Measurements from ENCODE around the gene VAMP2.

DNA sequence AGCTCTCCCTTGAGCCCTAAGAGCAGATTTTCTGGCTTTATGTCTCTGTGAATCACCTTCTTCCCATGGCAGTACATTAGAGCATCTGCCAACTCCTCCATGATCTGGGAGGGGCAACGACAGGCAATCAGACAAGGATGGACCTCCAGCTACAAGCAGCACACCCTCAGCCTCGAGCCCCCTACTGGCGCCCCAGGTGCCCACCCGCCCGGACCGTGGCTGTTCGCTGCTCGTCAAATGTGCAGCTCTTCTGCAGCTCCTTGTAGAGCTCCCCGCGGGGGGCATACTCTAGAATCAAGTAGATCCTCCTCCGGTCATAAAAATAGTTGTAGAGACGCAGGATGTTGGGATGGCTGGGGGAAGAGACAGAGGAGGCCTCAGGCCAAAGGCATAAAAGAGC, 43.8 kb upstream of the VAMP2 start:
- TF ChIP-seq EP300 (IDR thresholded peaks at IDR 0.05; ENCODE audit: borderline replicate concordance) (no peak), YY1 (IDR thresholded peaks at IDR 0.05; ENCODE audit: low read depth) (no peak), CEBPB (IDR thresholded peaks at IDR 0.05) (no peak), EGR1 (IDR thresholded peaks at IDR 0.05) (no peak)
- TF ChIP-seq, protein P1, sequence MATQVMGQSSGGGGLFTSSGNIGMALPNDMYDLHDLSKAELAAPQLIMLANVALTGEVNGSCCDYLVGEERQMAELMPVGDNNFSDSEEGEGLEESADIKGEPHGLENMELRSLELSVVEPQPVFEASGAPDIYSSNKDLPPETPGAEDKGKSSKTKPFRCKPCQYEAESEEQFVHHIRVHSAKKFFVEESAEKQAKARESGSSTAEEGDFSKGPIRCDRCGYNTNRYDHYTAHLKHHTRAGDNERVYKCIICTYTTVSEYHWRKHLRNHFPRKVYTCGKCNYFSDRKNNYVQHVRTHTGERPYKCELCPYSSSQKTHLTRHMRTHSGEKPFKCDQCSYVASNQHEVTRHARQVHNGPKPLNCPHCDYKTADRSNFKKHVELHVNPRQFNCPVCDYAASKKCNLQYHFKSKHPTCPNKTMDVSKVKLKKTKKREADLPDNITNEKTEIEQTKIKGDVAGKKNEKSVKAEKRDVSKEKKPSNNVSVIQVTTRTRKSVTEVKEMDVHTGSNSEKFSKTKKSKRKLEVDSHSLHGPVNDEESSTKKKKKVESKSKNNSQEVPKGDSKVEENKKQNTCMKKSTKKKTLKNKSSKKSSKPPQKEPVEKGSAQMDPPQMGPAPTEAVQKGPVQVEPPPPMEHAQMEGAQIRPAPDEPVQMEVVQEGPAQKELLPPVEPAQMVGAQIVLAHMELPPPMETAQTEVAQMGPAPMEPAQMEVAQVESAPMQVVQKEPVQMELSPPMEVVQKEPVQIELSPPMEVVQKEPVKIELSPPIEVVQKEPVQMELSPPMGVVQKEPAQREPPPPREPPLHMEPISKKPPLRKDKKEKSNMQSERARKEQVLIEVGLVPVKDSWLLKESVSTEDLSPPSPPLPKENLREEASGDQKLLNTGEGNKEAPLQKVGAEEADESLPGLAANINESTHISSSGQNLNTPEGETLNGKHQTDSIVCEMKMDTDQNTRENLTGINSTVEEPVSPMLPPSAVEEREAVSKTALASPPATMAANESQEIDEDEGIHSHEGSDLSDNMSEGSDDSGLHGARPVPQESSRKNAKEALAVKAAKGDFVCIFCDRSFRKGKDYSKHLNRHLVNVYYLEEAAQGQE (IDR thresholded peaks at IDR 0.05; ENCODE audit: low read depth), result no peak
- TF ChIP-seq, protein P2, sequence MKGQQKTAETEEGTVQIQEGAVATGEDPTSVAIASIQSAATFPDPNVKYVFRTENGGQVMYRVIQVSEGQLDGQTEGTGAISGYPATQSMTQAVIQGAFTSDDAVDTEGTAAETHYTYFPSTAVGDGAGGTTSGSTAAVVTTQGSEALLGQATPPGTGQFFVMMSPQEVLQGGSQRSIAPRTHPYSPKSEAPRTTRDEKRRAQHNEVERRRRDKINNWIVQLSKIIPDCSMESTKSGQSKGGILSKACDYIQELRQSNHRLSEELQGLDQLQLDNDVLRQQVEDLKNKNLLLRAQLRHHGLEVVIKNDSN (IDR thresholded peaks at IDR 0.05), result no peak
- TF ChIP-seq, protein P3, sequence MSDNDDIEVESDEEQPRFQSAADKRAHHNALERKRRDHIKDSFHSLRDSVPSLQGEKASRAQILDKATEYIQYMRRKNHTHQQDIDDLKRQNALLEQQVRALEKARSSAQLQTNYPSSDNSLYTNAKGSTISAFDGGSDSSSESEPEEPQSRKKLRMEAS (IDR thresholded peaks at IDR 0.05), result no peak
